GM18517 (cell line): ENCODE measurements around the gene IGSF8.
A peak's percentile ranks its signal among the peaks of the same experiment; 100 is the strongest.

Experiments used
- ATAC-seq: cut with Tn5 transposase; IDR thresholded peaks from one replicate; pipeline ENCODE4 v1.9.1; 2021; ENCODE audit warnings: mild to moderate bottlenecking, moderate library complexity; ENCODE audit not compliant: unreplicated experiment

The IGSF8 gene

GRCh38 chr1:160105155-160105554, 6.7 kb upstream of the IGSF8 start:
- no peak for ATAC-seq

GRCh38 chr1:160104486-160104885, 6.1 kb upstream of the IGSF8 start:
- no peak for ATAC-seq

DNA sequence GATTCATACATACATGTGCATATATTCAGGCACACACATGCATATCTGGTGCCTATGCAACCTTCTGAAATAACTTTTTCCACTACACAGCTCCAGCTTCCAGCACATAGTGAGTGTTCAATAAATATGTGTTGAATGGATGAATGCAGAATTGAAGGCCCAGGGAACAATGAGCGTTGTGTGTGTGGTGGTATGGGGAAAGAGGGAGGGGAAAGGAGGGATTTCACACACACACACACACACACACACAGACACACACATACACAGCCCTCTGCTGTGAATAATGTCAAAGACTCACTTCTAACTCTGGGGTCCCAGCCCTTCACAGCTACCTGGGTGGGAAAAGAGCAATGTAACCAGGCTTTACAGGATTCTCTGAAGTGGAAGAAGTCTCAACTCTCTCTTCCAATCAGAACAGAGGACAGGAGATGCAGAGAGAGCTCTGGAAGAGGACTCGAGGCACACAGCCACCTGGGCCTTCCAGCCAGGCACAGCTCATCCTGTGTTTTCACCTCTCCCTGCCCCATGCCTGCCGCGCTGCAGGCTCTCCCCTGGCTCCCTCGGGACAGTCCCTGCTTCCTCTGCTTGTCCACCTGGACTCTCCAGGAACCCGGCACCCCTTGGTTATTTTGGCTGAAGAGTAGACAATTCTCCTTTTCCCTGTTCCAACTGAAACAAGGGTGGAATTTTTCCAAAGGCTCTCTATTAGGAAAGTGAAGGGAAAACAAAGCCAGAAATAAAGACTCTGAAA, 5.4 kb upstream of the IGSF8 start:
- no peak for ATAC-seq

- no peak for ATAC-seq
Measured at GRCh38 chr1:160101717-160102522, 3.5 kb upstream of the IGSF8 start.

- ATAC-seq = no peak
Measured at GRCh38 chr1:160101037-160101716, 2.8 kb upstream of the IGSF8 start.

GRCh38 chr1:160099716-160100375, 1.4 kb upstream of the IGSF8 start:
- no peak for ATAC-seq

- peak; percentile 72 for ATAC-seq
Measured at GRCh38 chr1:160098852-160099561, 588 bp upstream of the IGSF8 start.

- no peak for ATAC-seq
Measured at GRCh38 chr1:160097151-160097910, 1.1 kb downstream of the IGSF8 start.

DNA sequence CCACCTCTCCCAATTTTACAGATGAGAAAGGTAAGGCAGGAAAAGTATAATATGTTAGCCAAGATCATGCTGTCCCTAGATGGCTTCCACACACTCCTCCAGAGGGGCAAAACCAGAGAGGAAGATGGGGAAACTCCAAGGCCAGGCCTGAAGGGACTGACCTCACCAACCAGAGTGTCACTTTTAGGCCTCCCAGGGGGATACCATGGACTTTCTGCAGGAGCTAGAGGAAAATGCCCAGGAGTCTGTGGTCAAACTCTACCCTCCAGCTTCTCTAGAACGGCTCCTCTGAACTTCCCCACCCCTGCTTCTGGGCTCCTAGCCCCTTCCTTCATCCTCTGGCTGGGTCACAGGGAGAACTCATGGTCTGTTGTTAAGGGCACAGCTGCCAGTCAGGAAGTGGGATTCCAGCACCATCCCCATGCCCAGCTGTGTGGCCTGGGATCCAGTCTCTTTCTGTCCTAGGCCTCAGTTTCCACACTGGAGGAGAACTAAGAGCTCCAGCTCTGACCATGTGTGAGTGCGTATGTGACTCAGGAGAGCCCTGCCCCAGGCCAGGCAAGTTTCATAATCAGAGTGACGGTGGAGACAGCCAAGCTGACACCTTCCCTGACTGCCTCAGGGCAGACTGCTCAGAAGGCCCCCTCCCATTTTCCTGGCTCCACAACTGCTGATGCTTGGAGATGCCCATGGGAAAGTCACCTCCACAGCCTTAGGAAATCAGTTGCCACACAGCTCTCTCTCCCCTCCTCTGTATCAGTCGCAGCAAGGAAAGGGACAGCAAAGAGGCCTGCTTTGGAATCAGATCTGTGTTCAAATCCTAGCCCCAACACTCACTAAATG, 1.9 kb downstream of the IGSF8 start:
- ATAC-seq = no peak

- ATAC-seq = no peak
Measured at GRCh38 chr1:160095382-160096105, 2.9 kb downstream of the IGSF8 start.

DNA sequence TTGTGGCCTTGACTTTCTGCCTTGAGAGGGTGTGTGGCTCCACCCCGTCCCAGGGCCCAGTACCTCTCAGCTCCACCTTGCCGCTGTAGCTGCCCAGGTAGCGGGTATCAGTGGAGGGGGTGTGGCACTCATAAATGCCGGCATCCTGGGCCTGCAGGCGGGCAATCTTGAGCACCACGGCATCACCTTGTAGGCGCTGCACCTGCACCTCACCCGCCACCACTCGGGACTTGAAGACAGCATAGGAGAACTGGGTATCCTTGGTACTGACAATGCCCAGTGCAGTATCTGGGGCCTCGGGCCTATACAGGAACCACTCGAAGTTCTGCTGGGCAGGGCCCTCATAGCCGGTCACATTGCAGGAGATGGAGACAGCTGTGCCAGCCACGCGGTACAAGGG, 3.6 kb downstream of the IGSF8 start:
- no peak for ATAC-seq

DNA sequence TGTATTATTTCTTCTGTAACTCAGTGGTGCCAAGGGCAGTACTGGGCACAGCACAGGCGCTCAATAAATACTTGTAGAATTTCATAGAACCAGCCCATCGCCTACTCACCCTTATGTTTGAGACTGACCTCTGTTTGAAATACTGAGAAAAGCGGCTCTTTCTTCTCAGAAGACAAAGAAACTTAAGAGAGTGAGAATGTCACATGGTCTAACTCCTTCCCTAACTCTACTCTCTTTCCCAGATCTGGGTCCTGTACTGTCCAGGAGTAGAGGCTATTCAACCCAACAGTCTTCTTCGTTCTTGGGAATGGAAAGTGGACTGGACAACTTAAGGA, 4.2 kb downstream of the IGSF8 start:
- ATAC-seq = no peak

- no peak for ATAC-seq
Measured at GRCh38 chr1:160093624-160094290, 4.7 kb downstream of the IGSF8 start.

- ATAC-seq = no peak
Measured at GRCh38 chr1:160093069-160093395, 5.4 kb downstream of the IGSF8 start.

GRCh38 chr1:160092366-160093068, 5.9 kb downstream of the IGSF8 start:
- no peak for ATAC-seq

- ATAC-seq = no peak
Measured at GRCh38 chr1:160091666-160092223, 6.7 kb downstream of the IGSF8 start.

DNA sequence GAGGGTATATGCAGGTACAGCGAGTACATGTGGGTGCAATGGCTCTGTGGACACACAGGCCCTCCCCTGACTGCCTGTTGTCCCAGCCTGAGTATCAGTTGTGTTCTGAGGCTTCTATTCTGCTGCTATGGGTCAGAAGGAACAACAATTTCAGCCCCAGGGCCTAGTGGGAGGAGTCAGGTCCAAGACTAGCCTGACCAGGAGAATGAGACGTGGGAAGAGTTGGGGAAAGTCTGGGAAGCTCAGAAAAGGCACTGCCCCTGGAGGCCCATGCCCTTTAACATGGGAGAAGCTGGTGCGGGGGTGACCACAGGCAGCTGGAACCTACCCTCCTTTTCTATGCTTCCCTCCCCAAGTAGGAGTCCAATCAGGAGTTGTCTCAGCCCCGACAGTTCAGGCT, 7.7 kb downstream of the IGSF8 start:
- no peak for ATAC-seq
